Measurements from ENCODE around the gene TMC7. TPM values are rescaled to one million over a fixed set of nuclear protein-coding genes. Genes with fewer than 3 reads are reported as not detected.

TMC7 gene
- total and polyA plus RNA-seq, 2 experiments from 2014 or later, result 0.54 to 1.4 TPM

GRCh38 chr16:19086322-19087199 lies 102.8 kb downstream of the TMC7 start:
- Histone ChIP-seq H3K9me2 (ENCODE audit: insufficient read depth) (no peaks in the 10 kb centered on the region), H3K27ac (no peak overlapping the region), H3K36me3 (ENCODE audit: low read depth) (no peaks in the 10 kb centered on the region), H2AFZ (peak overlapping the region; percentile 87), H3F3A (ENCODE audit: insufficient read depth) (0 out of 2 replicates have a peak, but pooled peaks cover under 1% of the 10 kb centered on the region), H3K4me1 (ENCODE audit: insufficient read depth) (peaks cover 5% of the 10 kb centered on the region), H3K4me2 (ENCODE audit: unreplicated experiment) (peak overlapping the region; percentile 95), H3K79me2 (ENCODE audit: insufficient read depth) (no peaks in the 10 kb centered on the region), H3K27me3 (replicated peaks; ENCODE audit: insufficient read depth) (no peaks in the 10 kb centered on the region), H4K20me1 (ENCODE audit: insufficient read depth) (no peaks in the 10 kb centered on the region), H3K9me3 (ENCODE audit: low read depth) (no peaks in the 10 kb centered on the region), H3K9ac (peak overlapping the region; percentile 79), H3K4me3 (peak overlapping the region; percentile 81)
- no peak for TF ChIP-seq EZH2phosphoT487 (IDR thresholded peaks at IDR 0.05; ENCODE audit: insufficient read depth, low read depth)
- no peak for TF ChIP-seq EZH2 (IDR thresholded peaks at IDR 0.05; ENCODE audit: insufficient read depth, poor library complexity, severe bottlenecking)
- in situ Hi-C loops (cut with MboI), result loop anchor here (10.0 to 25.0 kb wide), 4 partner anchors 88 to 426 kb away; partner anchors contain the start of genes CCP110 and GDE1
- 5 to 6% methylated on average over 52 of the region's 52 CpGs for WGBS, 2 experiments (ENCODE audit: low coverage in 1 of 2, low lambda C conversion rate in 2 of 2, missing lambda C conversion rate in 2 of 2)
- peak; percentile 92 for DNase-seq

- Histone ChIP-seq H2AFZ (no peak overlapping the region), H3K27ac (no peak overlapping the region), H3K9me3 (ENCODE audit: low read depth) (no peaks in the 10 kb centered on the region), H3K4me1 (ENCODE audit: insufficient read depth) (peaks cover 18% of the 10 kb centered on the region), H3K79me2 (ENCODE audit: insufficient read depth) (no peaks in the 10 kb centered on the region), H3F3A (ENCODE audit: insufficient read depth) (peaks cover 12% of the 10 kb centered on the region), H3K9ac (no peak overlapping the region), H3K9me2 (ENCODE audit: insufficient read depth) (no peaks in the 10 kb centered on the region), H3K27me3 (replicated peaks; ENCODE audit: insufficient read depth) (no peaks in the 10 kb centered on the region), H3K4me2 (ENCODE audit: unreplicated experiment) (no peak overlapping the region), H3K36me3 (ENCODE audit: low read depth) (no peaks in the 10 kb centered on the region), H3K4me3 (no peak overlapping the region), H4K20me1 (ENCODE audit: insufficient read depth) (no peaks in the 10 kb centered on the region)
- WGBS, 2 experiments (ENCODE audit: low coverage in 1 of 2, low lambda C conversion rate in 2 of 2, missing lambda C conversion rate in 2 of 2), result 88 to 94% methylated on average over 5 of the region's 5 CpGs
- no peak for DNase-seq
- TF ChIP-seq EZH2phosphoT487 (IDR thresholded peaks at IDR 0.05; ENCODE audit: insufficient read depth, low read depth), result no peak
- TF ChIP-seq EZH2 (IDR thresholded peaks at IDR 0.05; ENCODE audit: insufficient read depth, poor library complexity, severe bottlenecking), result no peak
- in situ Hi-C loops (cut with MboI), result loop anchor here (10.0 to 25.0 kb wide), 4 partner anchors 86 to 424 kb away; partner anchors contain the start of genes CCP110 and GDE1
Measured at GRCh38 chr16:19088341-19088916, 104.7 kb downstream of the TMC7 start.

- no peaks in the 10 kb centered on the region for H4K20me1 ChIP-seq (ENCODE audit: insufficient read depth)
- H3K79me2 ChIP-seq (ENCODE audit: insufficient read depth), result no peaks in the 10 kb centered on the region
- WGBS, 2 experiments (ENCODE audit: low coverage in 1 of 2, low lambda C conversion rate in 2 of 2, missing lambda C conversion rate in 2 of 2), result 89 to 94% methylated on average over 3 of the region's 3 CpGs
- H3K36me3 ChIP-seq (ENCODE audit: low read depth), result no peaks in the 10 kb centered on the region
- no peak overlapping the region for H2AFZ ChIP-seq
- peaks cover 12% of the 10 kb centered on the region for H3F3A ChIP-seq (ENCODE audit: insufficient read depth)
- H3K27me3 ChIP-seq (replicated peaks; ENCODE audit: insufficient read depth), result no peaks in the 10 kb centered on the region
- no peak overlapping the region for H3K27ac ChIP-seq
- TF ChIP-seq EZH2phosphoT487 (IDR thresholded peaks at IDR 0.05; ENCODE audit: insufficient read depth, low read depth), result no peak
- no peak for TF ChIP-seq EZH2 (IDR thresholded peaks at IDR 0.05; ENCODE audit: insufficient read depth, poor library complexity, severe bottlenecking)
- peaks cover 18% of the 10 kb centered on the region for H3K4me1 ChIP-seq (ENCODE audit: insufficient read depth)
- H3K9me2 ChIP-seq (ENCODE audit: insufficient read depth), result no peaks in the 10 kb centered on the region
- in situ Hi-C loops (cut with MboI), result loop anchor here (10.0 to 25.0 kb wide), 4 partner anchors 85 to 423 kb away; partner anchors contain the start of genes CCP110 and GDE1
- no peak overlapping the region for H3K9ac ChIP-seq
- no peaks in the 10 kb centered on the region for H3K9me3 ChIP-seq (ENCODE audit: low read depth)
- no peak overlapping the region for H3K4me3 ChIP-seq
- no peak overlapping the region for H3K4me2 ChIP-seq (ENCODE audit: unreplicated experiment)
- DNase-seq, result no peak
Measured at GRCh38 chr16:19089410-19089955, 105.7 kb downstream of the TMC7 start.

DNA sequence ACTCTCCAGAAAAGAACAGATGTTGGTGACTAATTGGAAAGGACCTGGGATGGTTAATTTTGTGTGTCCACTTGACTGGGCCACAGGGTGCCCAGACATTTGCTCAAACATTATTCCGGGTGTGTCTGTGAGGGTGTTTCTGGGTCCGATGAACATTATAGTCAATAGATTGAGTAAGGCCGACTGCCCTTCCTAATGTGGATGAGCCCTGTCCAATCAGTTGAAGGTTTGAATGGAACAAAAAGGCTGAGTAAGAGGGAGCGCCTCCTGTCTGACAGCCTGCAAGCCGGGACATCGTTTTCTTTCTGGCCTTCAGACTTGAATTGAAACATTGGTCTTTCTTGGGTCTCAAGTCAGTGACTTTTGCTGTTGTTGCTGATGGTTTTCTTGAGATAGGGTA lies 107.2 kb downstream of the TMC7 start:
- DNase-seq, result no peak
- H3K79me2 ChIP-seq (ENCODE audit: insufficient read depth), result no peaks in the 10 kb centered on the region
- no peak overlapping the region for H3K9ac ChIP-seq
- no peak overlapping the region for H3K27ac ChIP-seq
- peaks cover 12% of the 10 kb centered on the region for H3F3A ChIP-seq (ENCODE audit: insufficient read depth)
- no peaks in the 10 kb centered on the region for H3K36me3 ChIP-seq (ENCODE audit: low read depth)
- H3K4me1 ChIP-seq (ENCODE audit: insufficient read depth), result peaks cover 17% of the 10 kb centered on the region
- no peak overlapping the region for H2AFZ ChIP-seq
- no peaks in the 10 kb centered on the region for H3K9me3 ChIP-seq (ENCODE audit: low read depth)
- in situ Hi-C loops (cut with MboI), result loop anchor here (25.0 kb wide), 1 partner anchor 421 kb away; the partner anchor contains the start of genes CCP110 and GDE1
- no peaks in the 10 kb centered on the region for H3K27me3 ChIP-seq (replicated peaks; ENCODE audit: insufficient read depth)
- no peak overlapping the region for H3K4me3 ChIP-seq
- no peak overlapping the region for H3K4me2 ChIP-seq (ENCODE audit: unreplicated experiment)
- H3K9me2 ChIP-seq (ENCODE audit: insufficient read depth), result no peaks in the 10 kb centered on the region
- 99 to 100% methylated on average over 6 of the region's 6 CpGs for WGBS, 2 experiments (ENCODE audit: low coverage in 1 of 2, low lambda C conversion rate in 2 of 2, missing lambda C conversion rate in 2 of 2)
- TF ChIP-seq EZH2phosphoT487 (IDR thresholded peaks at IDR 0.05; ENCODE audit: insufficient read depth, low read depth) (no peak), EZH2 (IDR thresholded peaks at IDR 0.05; ENCODE audit: insufficient read depth, poor library complexity, severe bottlenecking) (no peak)
- H4K20me1 ChIP-seq (ENCODE audit: insufficient read depth), result no peaks in the 10 kb centered on the region

Data from GM23248 (cell line).